Cortex of kidney (tissue), 1 donor: ENCODE data around the gene ITPKC.

Source experiments
- DNase-seq: peaks from one replicate; lab custom pipeline; 2025; lab: John Stamatoyannopoulos, UW

The ITPKC gene

GRCh38 chr19:40716482-40717324 lies at the start of gene ITPKC, which contains the start of gene COQ8B:
ITPKC (plus strand) TSS chr19:40717112; CDS start chr19:40717136, 24 bp downstream.
COQ8B (minus strand) TSS chr19:40716886; CDS start chr19:40714632, 2,254 bp downstream.
- DNase-seq, result peak; percentile 82

- DNase-seq, result no peak
These were observed 49.3 kb upstream of the ITPKC start for GRCh38 chr19:40667602-40668001.

DNA sequence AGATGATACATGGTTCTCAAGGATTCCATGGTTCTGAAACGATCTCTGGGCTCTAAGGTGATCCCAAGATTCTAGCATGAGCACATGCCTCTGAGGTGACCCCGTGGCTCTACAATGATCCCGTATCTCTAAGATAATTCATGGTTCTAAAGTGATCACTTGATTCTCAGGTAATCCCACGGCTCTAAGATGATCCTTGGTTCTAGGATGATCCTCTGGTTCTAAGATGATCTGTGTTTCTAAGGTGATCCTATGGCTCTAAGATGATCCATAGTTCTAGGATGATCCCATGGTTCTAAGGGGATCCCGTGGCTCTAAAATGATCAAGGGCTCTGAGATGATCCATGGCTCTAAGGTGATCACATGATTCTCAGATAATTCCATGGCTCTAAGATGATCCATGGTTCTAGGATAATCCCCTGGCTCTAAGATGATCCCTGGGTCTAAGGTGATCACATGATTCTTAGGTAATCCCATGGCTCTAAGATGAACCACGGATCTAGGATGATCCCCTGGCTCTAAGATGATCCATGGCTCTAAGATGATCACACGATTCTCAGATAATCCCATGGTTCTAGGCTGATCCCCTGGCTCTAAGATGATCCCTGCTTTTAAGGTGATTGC lies 47.8 kb upstream of the ITPKC start:
- DNase-seq, result no peak

DNA sequence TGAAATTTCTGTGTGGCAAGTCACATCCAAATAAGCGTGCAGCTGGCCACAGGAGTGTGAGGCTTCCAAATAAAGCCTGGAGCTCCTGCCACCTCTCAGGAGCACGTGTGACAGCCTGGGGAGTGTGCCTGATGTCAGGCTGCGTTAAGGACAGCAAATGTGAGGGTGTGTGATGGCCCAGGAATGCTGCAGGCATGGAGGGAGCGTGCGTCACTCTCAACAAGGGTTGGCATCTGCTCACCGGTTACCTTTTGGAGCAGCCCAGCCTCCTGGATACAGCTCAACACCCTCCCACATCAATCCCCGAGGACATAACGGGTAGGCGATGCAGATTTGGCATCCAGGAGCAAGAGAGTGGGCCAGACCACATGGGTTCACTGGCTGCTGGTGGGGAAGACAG lies 45.5 kb upstream of the ITPKC start:
- no peak for DNase-seq

GRCh38 chr19:40672038-40672437 lies 44.9 kb upstream of the ITPKC start:
- DNase-seq, result no peak

DNA sequence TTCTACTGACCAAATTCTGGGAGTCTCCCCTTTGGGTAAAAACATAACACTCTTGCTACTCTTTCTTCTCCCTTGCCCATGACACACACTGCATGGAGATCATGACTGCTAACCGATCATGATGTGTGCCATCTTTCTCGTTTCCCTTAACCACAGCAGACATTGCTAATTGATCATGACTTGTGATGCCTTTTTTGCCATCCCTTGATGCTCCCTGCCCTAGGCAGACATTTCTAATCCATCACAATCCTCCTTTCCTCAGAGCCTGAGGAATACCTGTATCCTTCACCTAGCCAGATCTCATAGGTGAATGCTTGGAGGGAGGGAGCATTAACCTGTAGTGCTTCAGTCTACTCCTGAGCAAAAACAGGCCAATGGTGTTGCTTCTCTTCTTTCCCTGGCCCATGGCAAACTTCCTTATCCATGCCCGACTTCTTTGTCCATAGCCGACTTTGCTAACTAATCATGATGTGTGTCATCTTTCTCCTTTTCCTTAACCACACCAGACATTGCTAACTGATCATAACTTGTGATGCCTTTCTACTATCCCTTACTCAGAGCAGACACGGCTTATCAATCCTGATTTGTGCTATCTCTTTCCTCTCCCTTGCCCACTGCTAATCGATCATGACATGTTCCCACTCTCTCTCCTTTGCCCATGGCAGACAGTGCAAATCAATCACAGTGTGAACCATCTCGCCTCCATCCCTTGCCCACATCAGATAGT lies 44.2 kb upstream of the ITPKC start:
- DNase-seq, result no peak

DNA sequence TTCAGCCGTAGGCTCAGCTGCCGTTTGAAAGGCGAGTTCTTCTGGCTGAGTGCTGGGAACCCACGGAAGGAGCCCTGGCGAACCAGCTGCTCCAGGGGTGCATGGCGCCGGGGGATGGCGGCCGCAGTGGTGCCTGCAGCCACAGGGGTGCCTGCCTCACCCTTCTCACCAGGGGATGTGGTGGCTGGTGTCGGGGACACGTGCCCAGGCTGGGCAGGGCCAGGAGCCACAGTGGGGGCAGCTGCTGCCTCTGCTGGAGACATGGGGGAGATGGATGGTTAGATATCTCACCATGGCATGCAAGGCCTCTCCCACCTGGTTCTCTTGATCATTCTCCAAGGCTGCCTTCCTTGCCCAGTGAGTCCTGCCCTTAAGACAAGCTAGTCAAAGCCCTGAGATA lies 43.5 kb upstream of the ITPKC start:
- no peak for DNase-seq

- no peak for DNase-seq
These were observed 42.6 kb upstream of the ITPKC start for GRCh38 chr19:40674291-40674690.

DNA sequence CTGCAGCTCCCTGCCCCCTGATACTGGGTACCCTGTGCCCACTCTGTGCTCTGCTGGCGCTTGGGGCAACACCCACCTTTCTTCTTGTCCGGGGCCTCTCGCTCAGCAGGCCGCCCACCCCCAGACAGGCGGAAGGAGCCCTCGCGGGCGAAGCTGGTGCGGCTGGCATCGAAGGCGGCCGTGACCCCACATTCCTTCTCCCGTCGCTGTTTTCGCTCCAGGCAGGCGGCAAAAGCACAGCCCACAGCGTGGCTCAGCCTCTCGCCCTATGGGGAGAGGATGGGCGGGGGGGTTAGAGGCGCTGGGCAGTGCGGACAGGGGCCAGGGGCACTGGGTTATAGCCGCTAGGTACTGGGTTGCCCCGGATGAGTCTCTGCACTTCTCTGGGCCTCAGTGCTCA lies 39.8 kb upstream of the ITPKC start:
- no peak for DNase-seq

DNA sequence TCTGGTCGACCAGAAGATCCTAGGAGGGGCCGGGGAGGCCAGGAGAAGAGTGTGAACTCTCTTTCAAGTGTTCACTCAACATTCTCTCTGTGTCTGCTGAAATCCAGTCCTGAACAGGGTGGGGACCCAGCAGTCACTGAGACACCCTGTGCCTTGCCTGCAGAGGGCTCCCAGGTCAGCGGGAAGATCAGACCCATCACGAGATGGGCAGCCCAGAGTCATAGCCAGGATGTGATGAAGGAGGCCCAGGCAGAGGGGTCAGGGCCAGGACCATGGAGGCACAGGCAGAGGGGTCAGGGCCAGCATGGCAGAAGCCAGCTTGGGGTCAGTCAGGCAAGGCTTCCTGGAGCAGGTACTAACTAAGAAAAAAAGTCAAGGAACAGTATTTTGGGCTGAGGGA lies 35.9 kb upstream of the ITPKC start:
- DNase-seq, result no peak

DNA sequence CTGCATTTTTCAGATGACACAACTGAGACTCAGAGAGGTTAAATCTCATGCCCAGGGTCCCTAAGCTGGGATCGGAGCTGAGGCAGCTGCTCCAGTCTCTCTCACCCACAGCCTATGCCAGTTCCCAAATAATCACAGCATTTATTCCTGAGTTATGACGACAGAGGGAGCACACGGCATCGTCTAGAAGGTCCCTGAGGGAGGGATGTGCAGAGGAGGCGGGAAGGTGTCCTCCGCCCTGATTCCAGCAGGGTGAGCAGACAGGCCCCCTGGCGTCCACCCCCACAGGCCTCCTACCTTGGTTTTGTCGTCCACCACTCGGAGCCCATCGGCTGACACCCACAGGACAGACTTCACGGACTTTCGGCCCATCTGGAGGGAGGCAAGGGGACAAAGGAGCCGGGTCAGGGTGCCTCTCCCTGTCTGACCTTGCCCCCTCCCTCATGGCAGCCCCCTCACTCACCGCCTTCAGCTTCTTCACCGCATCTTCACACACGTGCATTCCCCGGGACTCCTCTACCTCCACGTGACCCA lies 34.4 kb upstream of the ITPKC start:
- no peak for DNase-seq

GRCh38 chr19:40683437-40683836 lies 33.5 kb upstream of the ITPKC start:
- no peak for DNase-seq

GRCh38 chr19:40684280-40684679 lies 32.6 kb upstream of the ITPKC start:
- no peak for DNase-seq

DNA sequence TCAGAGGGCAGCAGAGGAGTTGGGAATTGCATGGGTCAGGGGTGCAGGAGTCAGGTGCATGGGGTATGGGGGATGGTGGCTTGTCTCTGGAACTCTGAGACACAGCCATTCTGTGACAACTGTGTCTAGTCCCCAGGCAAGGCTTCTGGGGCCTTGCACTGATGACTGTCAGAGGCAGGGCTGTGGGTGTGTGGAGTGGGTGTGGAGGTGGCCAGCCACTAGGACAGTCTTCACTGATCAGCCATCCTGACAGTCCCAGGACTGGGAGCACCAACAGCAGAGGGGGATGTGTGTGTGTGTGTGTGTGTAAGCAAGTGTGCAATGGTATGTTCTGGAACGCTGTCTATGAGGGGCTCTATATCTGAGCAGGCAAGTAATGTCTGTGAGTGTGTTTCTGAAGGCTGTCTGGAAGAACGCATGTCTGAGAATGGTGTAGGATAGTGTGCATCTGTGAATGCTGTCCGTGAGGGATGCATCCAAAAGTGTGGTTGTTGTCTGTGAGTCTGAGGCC lies 31.8 kb upstream of the ITPKC start:
- DNase-seq, result no peak

GRCh38 chr19:40685563-40685962 lies 31.3 kb upstream of the ITPKC start:
- no peak for DNase-seq

- no peak for DNase-seq
These were observed 29.9 kb upstream of the ITPKC start for GRCh38 chr19:40686882-40687524.

GRCh38 chr19:40687525-40688016 lies 29.3 kb upstream of the ITPKC start:
- no peak for DNase-seq

DNA sequence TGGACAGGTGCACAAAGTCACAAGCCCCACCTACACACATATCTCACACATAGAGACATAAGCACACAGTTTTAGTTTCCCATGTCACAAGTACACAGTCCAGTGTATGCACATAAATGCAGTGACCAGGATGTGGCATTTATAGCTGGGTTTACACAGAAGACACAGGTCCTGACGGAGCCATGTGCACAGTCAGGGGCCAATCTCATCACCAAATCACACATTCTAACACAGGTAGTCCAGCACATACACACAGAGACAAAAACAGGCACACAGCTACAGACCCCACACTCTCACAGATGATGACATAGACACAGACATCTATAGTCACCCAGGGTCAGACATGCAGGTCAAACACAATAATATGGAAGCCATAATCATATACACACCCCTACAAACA lies 28.6 kb upstream of the ITPKC start:
- no peak for DNase-seq

DNA sequence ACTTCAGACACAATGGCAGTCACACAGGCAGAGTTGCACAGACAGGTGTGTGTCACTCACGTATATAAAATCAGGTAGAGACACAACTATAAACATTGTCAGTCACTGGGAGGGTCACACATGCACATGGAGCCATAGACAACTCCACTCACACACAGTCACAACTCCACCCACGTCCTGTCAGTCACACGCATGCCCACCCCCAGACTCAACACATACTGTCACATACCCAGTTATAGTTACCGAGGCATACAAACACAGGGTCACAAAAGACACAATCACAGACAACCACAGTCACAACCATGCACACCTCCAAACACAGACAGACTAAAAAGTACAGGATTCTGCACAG lies 27.9 kb upstream of the ITPKC start:
- DNase-seq, result no peak

- DNase-seq, result no peak
These were observed 27.4 kb upstream of the ITPKC start for GRCh38 chr19:40689339-40690049.

GRCh38 chr19:40690050-40690692 lies 26.7 kb upstream of the ITPKC start, which contains the start of gene NUMBL:
NUMBL (minus strand) TSS chr19:40690651; CDS start chr19:40690483, 168 bp downstream.
- DNase-seq, result no peak
